Neuronal stem cell (in vitro differentiated cells): Measurements from ENCODE around the gene FAM227B.

Source experiments
- DNase-seq: peaks from one replicate; pipeline ENCODE4 v3.0.0-alpha.2; 2013; ENCODE audit warnings: low spot score
- H2AFZ ChIP-seq: one replicate; pipeline ENCODE4 v1.6.1; 2013; ENCODE audit warnings: mild to moderate bottlenecking, low read length, inconsistent platforms
- H2AK5ac ChIP-seq: 2 replicates; pipeline ENCODE4 v1.6.1; 2013; ENCODE audit warnings: low read depth, mild to moderate bottlenecking, inconsistent platforms, low read length, moderate library complexity, mixed read lengths
- H2BK120ac ChIP-seq: 2 replicates; pipeline ENCODE4 v1.6.1; 2013; ENCODE audit warnings: low read depth, mild to moderate bottlenecking, inconsistent platforms, low read length, moderate library complexity, mixed read lengths
- H2BK12ac ChIP-seq: one replicate; pipeline ENCODE4 v1.6.1; 2013; ENCODE audit warnings: low read length, inconsistent platforms
- H2BK15ac ChIP-seq: 2 replicates; pipeline ENCODE4 v1.6.1; 2013; ENCODE audit warnings: mild to moderate bottlenecking, low read length, inconsistent platforms, mixed read lengths
- H2BK5ac ChIP-seq: one replicate; pipeline ENCODE4 v1.6.1; 2013; ENCODE audit warnings: inconsistent platforms, mild to moderate bottlenecking, low read length, moderate library complexity
- H3K14ac ChIP-seq: one replicate; pipeline ENCODE4 v1.6.1; 2013; ENCODE audit warnings: low read length, inconsistent platforms
- H3K18ac ChIP-seq: 2 replicates; pipeline ENCODE4 v1.6.1; 2013; ENCODE audit warnings: low read length, inconsistent platforms
- H3K23ac ChIP-seq: 2 replicates; pipeline ENCODE4 v1.6.1; 2013; ENCODE audit warnings: low read depth, mild to moderate bottlenecking, mixed read lengths, low read length, inconsistent platforms; ENCODE audit not compliant: poor library complexity
- H3K27ac ChIP-seq: replicated peaks from 3 replicates; pipeline ENCODE4 v1.5.1; 2013; ENCODE audit warnings: low read length, inconsistent platforms
- H3K27me3 ChIP-seq, 3 experiments: 2 replicates each; pipeline ENCODE4 v1.6.1; 2013; ENCODE audit warnings: low read length in 3 of 3, mild to moderate bottlenecking in 2 of 3, inconsistent platforms in 1 of 3, low read depth in 1 of 3, mixed read lengths in 1 of 3, moderate library complexity in 1 of 3; ENCODE audit not compliant: control insufficient read depth in 3 of 3, insufficient read depth in 3 of 3
- H3K36me3 ChIP-seq, 2 donors: replicated peaks in 1 of 2; 2 replicates each; pipeline ENCODE4 v1.6.1; 2013; ENCODE audit warnings: low read length in 2 of 2; ENCODE audit not compliant: control insufficient read depth in 2 of 2, insufficient read depth in 2 of 2
- H3K4ac ChIP-seq: 2 replicates; pipeline ENCODE4 v1.6.1; 2013; ENCODE audit warnings: inconsistent platforms, mild to moderate bottlenecking, low read length, moderate library complexity
- H3K4me1 ChIP-seq, 2 donors: 1 replicate in 1 of 2; 2 replicates in 1 of 2; pipeline ENCODE4 v1.6.1; 2013; ENCODE audit warnings: low read length in 2 of 2, low read depth in 1 of 2; ENCODE audit not compliant: control insufficient read depth in 2 of 2, insufficient read depth in 1 of 2
- H3K4me2 ChIP-seq: one replicate; pipeline ENCODE4 v1.6.1; 2013; ENCODE audit warnings: mild to moderate bottlenecking, low read length, inconsistent platforms; ENCODE audit not compliant: insufficient read depth, poor library complexity, severe bottlenecking
- H3K4me3 ChIP-seq, 2 donors: 2 replicates each; pipeline ENCODE4 v1.5.1; 2013; ENCODE audit warnings: low read length in 2 of 2, mild to moderate bottlenecking in 2 of 2, inconsistent platforms in 1 of 2, moderate library complexity in 1 of 2
- H3K79me1 ChIP-seq: one replicate; pipeline ENCODE4 v1.6.1; 2013; ENCODE audit warnings: low read depth, mild to moderate bottlenecking, inconsistent platforms, low read length, moderate library complexity
- H3K9ac ChIP-seq: one replicate; pipeline ENCODE4 v1.6.1; 2013; ENCODE audit warnings: mild to moderate bottlenecking, low read depth, low read length, inconsistent platforms; ENCODE audit not compliant: poor library complexity
- H3K9me3 ChIP-seq, 2 donors: replicated peaks in 1 of 2; 2 replicates each; pipeline versions ENCODE3 to v1.6.1; 2013; ENCODE audit warnings: low read length in 2 of 2, mild to moderate bottlenecking in 2 of 2, inconsistent platforms in 1 of 2, low read depth in 1 of 2, mixed read lengths in 1 of 2, moderate library complexity in 1 of 2; ENCODE audit not compliant: control insufficient read depth in 2 of 2, insufficient read depth in 1 of 2
- H4K8ac ChIP-seq: one replicate; pipeline ENCODE4 v1.6.1; 2013; ENCODE audit warnings: low read depth, mild to moderate bottlenecking, inconsistent platforms, low read length, moderate library complexity
- H4K91ac ChIP-seq: one replicate; pipeline ENCODE4 v1.6.1; 2013; ENCODE audit warnings: low read length, low read depth, mild to moderate bottlenecking, inconsistent platforms; ENCODE audit not compliant: poor library complexity
- WGBS, 2 donors: extraction: QIAGEN DNeasy Blood & Tissue Kit; methylation state at CpG; one replicate each; pipeline ENCODE4 v1.1.7; 2013; ENCODE audit warnings: missing lambda C conversion rate in 2 of 2, mixed read lengths in 1 of 2; ENCODE audit not compliant: insufficient read length in 2 of 2, insufficient replicate concordance in 1 of 2; ENCODE audit errors: extremely low coverage in 2 of 2; 5-methylcytosine and 5-hydroxymethylcytosine counted together

Gene FAM227B

GRCh38 chr15:49428409-49429095 lies 192.1 kb downstream of the FAM227B start:
- H3K79me1 ChIP-seq = no peaks in the 10 kb centered on the region
- no peak overlapping the region for H2BK15ac ChIP-seq
- H3K23ac ChIP-seq = no peak overlapping the region
- H2BK5ac ChIP-seq = no peak overlapping the region
- H3K27me3 ChIP-seq = no peaks in the 10 kb centered on the region
- H3K14ac ChIP-seq = no peak overlapping the region
- no peak overlapping the region for H3K18ac ChIP-seq
- no peaks in the 10 kb centered on the region for H3K36me3 ChIP-seq
- no peak overlapping the region for H4K8ac ChIP-seq
- no peak overlapping the region for H2AFZ ChIP-seq
- no peaks in the 10 kb centered on the region for H3K9me3 ChIP-seq
- H2BK120ac ChIP-seq = no peak overlapping the region
- H3K4me1 ChIP-seq = peaks cover 0 to 1% of the 10 kb centered on the region in 2 donors
- no peak overlapping the region for H3K4me3 ChIP-seq
- no peak for DNase-seq
- H2BK12ac ChIP-seq = no peak overlapping the region
- no peak overlapping the region for H2AK5ac ChIP-seq
- no CpG with 5 or more reads among the region's 5 CpGs for WGBS, 2 donors
- H4K91ac ChIP-seq = no peak overlapping the region
- no peak overlapping the region for H3K27ac ChIP-seq
- no peak overlapping the region for H3K4me2 ChIP-seq
- no peak overlapping the region for H3K9ac ChIP-seq
- no peak overlapping the region for H3K4ac ChIP-seq

DNA sequence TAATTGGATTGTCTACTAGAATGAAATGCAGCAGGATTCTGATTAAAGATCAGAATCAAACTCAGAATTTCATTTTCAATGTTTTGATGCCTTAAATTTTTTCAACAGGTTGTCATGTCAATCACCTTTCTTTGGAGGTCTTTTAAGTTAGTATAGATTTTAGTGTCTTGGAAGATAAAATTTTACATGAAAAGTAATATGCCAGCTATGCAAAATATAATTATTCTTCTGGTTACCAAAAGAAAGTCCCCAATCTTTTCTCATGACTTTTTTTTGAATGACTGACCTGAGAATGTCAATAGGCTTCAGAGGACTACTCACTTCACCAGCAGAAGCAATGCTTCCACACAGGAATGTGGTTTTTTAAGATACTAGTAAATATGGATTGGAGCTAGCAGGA lies 193.2 kb downstream of the FAM227B start:
- H3K23ac ChIP-seq = no peak overlapping the region
- H3K4me2 ChIP-seq = no peak overlapping the region
- H3K4me1 ChIP-seq = peaks cover 0 to 1% of the 10 kb centered on the region in 2 donors
- H3K36me3 ChIP-seq = no peaks in the 10 kb centered on the region
- no peak overlapping the region for H4K91ac ChIP-seq
- H3K9ac ChIP-seq = no peak overlapping the region
- no peak overlapping the region for H3K14ac ChIP-seq
- no peak overlapping the region for H2BK120ac ChIP-seq
- H3K4ac ChIP-seq = no peak overlapping the region
- H2BK15ac ChIP-seq = no peak overlapping the region
- no peak overlapping the region for H3K27ac ChIP-seq
- H2AK5ac ChIP-seq = no peak overlapping the region
- H3K27me3 ChIP-seq = no peaks in the 10 kb centered on the region
- no peak overlapping the region for H2AFZ ChIP-seq
- H3K79me1 ChIP-seq = no peaks in the 10 kb centered on the region
- no peak overlapping the region for H3K18ac ChIP-seq
- H2BK12ac ChIP-seq = no peak overlapping the region
- no peaks in the 10 kb centered on the region for H3K9me3 ChIP-seq
- no peak overlapping the region for H3K4me3 ChIP-seq
- no peak for DNase-seq
- H4K8ac ChIP-seq = no peak overlapping the region
- no peak overlapping the region for H2BK5ac ChIP-seq

DNA sequence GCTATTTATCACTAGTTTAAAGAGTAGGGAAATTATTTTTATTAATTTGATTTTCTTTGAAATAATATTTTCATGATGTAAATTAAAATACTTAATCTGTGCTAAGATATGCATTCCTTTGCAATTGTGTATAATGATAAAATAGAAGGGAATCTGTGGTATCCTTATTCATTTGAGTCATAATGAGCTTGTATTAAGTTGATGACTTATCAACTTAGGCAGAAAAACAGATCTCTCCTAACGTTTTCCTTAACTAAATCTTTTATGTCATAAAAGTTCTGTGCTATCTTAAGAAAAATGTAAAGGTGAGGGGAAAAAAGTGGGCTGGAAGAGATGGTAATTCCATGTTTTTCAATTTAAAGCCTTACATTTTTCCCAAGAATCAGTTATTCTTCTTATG lies 195.7 kb downstream of the FAM227B start:
- H3K23ac ChIP-seq = no peak overlapping the region
- no peak overlapping the region for H3K27ac ChIP-seq
- WGBS, 2 donors = no CpG with 5 or more reads among the region's 1 CpG
- H3K4me2 ChIP-seq = no peak overlapping the region
- H3K9ac ChIP-seq = no peak overlapping the region
- no peak overlapping the region for H2BK5ac ChIP-seq
- H2AFZ ChIP-seq = no peak overlapping the region
- no peak overlapping the region for H3K4ac ChIP-seq
- H3K27me3 ChIP-seq = no peaks in the 10 kb centered on the region
- no peak overlapping the region for H3K14ac ChIP-seq
- H3K4me3 ChIP-seq = no peak overlapping the region
- DNase-seq = no peak
- H3K4me1 ChIP-seq = peaks cover 0 to 1% of the 10 kb centered on the region in 2 donors
- H2BK12ac ChIP-seq = no peak overlapping the region
- H3K9me3 ChIP-seq = no peaks in the 10 kb centered on the region
- no peak overlapping the region for H2BK15ac ChIP-seq
- H2BK120ac ChIP-seq = no peak overlapping the region
- H2AK5ac ChIP-seq = no peak overlapping the region
- no peaks in the 10 kb centered on the region for H3K36me3 ChIP-seq
- H3K79me1 ChIP-seq = no peaks in the 10 kb centered on the region
- H3K18ac ChIP-seq = no peak overlapping the region
- no peak overlapping the region for H4K91ac ChIP-seq
- no peak overlapping the region for H4K8ac ChIP-seq

GRCh38 chr15:49423901-49424550 lies 196.6 kb downstream of the FAM227B start:
- WGBS, 2 donors = no CpG with 5 or more reads among the region's 6 CpGs
- H2AK5ac ChIP-seq = no peak overlapping the region
- H3K27me3 ChIP-seq = no peaks in the 10 kb centered on the region
- no peak overlapping the region for H2AFZ ChIP-seq
- no peak overlapping the region for H3K4me3 ChIP-seq
- no peaks in the 10 kb centered on the region for H3K9me3 ChIP-seq
- no peak overlapping the region for H4K91ac ChIP-seq
- H3K79me1 ChIP-seq = no peaks in the 10 kb centered on the region
- H3K18ac ChIP-seq = no peak overlapping the region
- no peaks in the 10 kb centered on the region for H3K36me3 ChIP-seq
- no peak overlapping the region for H2BK15ac ChIP-seq
- H3K27ac ChIP-seq = no peak overlapping the region
- no peak overlapping the region for H3K4ac ChIP-seq
- H2BK5ac ChIP-seq = no peak overlapping the region
- no peak overlapping the region for H3K9ac ChIP-seq
- H3K23ac ChIP-seq = no peak overlapping the region
- no peak overlapping the region for H3K14ac ChIP-seq
- peaks cover 0 to 1% of the 10 kb centered on the region in 2 donors for H3K4me1 ChIP-seq
- no peak for DNase-seq
- no peak overlapping the region for H2BK12ac ChIP-seq
- H2BK120ac ChIP-seq = no peak overlapping the region
- no peak overlapping the region for H3K4me2 ChIP-seq
- H4K8ac ChIP-seq = no peak overlapping the region
